Activated CD4-positive, alpha-beta T cell treated with anti-CD3 and anti-CD28 coated beads, Interleukin-10, Interleukin-2, amounts not matched to agents 100 ng/mL and 50 ng/mL, durations not matched to agents 16 hours and 8 hours (primary cell): ENCODE results near the gene TM4SF1.
A peak's percentile ranks its signal among the peaks of the same experiment; 100 is the strongest.
"Not testable (repeated sequence)": the region's sequence is repeated elsewhere in the genome, so short reads cannot be mapped to it uniquely, and the experiment has no call there.

Experiments
- DNase-seq: peaks from one replicate; pipeline ENCODE4 v3.0.0-alpha.2; 2020

Gene TM4SF1

GRCh38 chr3:149393345-149394160, 16.1 kb upstream of the TM4SF1 start:
- DNase-seq = peak; percentile 52

GRCh38 chr3:149391960-149392359, 14.5 kb upstream of the TM4SF1 start:
- DNase-seq = no peak

- DNase-seq = no peak
These were observed 13.3 kb upstream of the TM4SF1 start for GRCh38 chr3:149390772-149391212.

GRCh38 chr3:149390294-149390693, 12.8 kb upstream of the TM4SF1 start:
- no peak for DNase-seq

- DNase-seq = no peak
These were observed 11.3 kb upstream of the TM4SF1 start for GRCh38 chr3:149388531-149389417.

GRCh38 chr3:149388001-149388440, 10.6 kb upstream of the TM4SF1 start:
- DNase-seq = no peak

- DNase-seq = no peak
These were observed 8.8 kb upstream of the TM4SF1 start for GRCh38 chr3:149386299-149386606.

GRCh38 chr3:149385617-149386298, 8.3 kb upstream of the TM4SF1 start:
- no peak for DNase-seq

GRCh38 chr3:149384911-149385321, 7.5 kb upstream of the TM4SF1 start:
- DNase-seq = no peak

GRCh38 chr3:149384167-149384566, 6.7 kb upstream of the TM4SF1 start:
- DNase-seq = no peak

- DNase-seq = no peak
These were observed 6.3 kb upstream of the TM4SF1 start for GRCh38 chr3:149383703-149384102.

GRCh38 chr3:149382518-149382917, 5.1 kb upstream of the TM4SF1 start:
- DNase-seq = no peak

- DNase-seq = no peak
These were observed 4.6 kb upstream of the TM4SF1 start for GRCh38 chr3:149382101-149382467.

GRCh38 chr3:149381173-149382100, 4.0 kb upstream of the TM4SF1 start:
- no peak for DNase-seq

GRCh38 chr3:149380220-149380619, 2.8 kb upstream of the TM4SF1 start:
- DNase-seq = not testable (repeated sequence)

GRCh38 chr3:149378478-149379309, 1.2 kb upstream of the TM4SF1 start:
- DNase-seq = no peak

GRCh38 chr3:149376718-149377407, 586 bp downstream of the TM4SF1 start:
- DNase-seq = no peak

- no peak for DNase-seq
These were observed 1.8 kb downstream of the TM4SF1 start for GRCh38 chr3:149375501-149376196.

GRCh38 chr3:149374793-149375500, 2.5 kb downstream of the TM4SF1 start:
- DNase-seq = no peak
